Activated effector memory CD4-positive, alpha-beta T cell treated with Interleukin-2 at 50 U/mL for 16 hours (primary cell): Measurements from ENCODE around the gene AGPAT1.
A peak's percentile ranks its signal among the peaks of the same experiment; 100 is the strongest.
"Not testable (repeated sequence)": the region's sequence is repeated elsewhere in the genome, so short reads cannot be mapped to it uniquely, and the experiment has no call there.

Experiments used
- DNase-seq: peaks from one replicate; pipeline ENCODE4 v3.0.0-alpha.2; 2020

Gene AGPAT1

GRCh38 chr6:32198345-32198696, 22.4 kb upstream of the AGPAT1 start:
- no peak for DNase-seq

GRCh38 chr6:32196682-32197616, 21.1 kb upstream of the AGPAT1 start:
- DNase-seq, result no peak

- DNase-seq, result peak; percentile 35
These were observed 20.2 kb upstream of the AGPAT1 start for GRCh38 chr6:32195902-32196681.

GRCh38 chr6:32195652-32195901, 19.7 kb upstream of the AGPAT1 start:
- DNase-seq, result peak; percentile 100

- DNase-seq, result no peak
These were observed 19.2 kb upstream of the AGPAT1 start for GRCh38 chr6:32194825-32195651.

GRCh38 chr6:32194388-32194787, 18.5 kb upstream of the AGPAT1 start:
- DNase-seq, result no peak

- not testable (repeated sequence) for DNase-seq
These were observed 17.2 kb upstream of the AGPAT1 start for GRCh38 chr6:32193096-32193495.

- peak; percentile 63 for DNase-seq
These were observed 16.7 kb upstream of the AGPAT1 start, which contains the start of gene GPSM3 for GRCh38 chr6:32192608-32193039. Gene GPSM3, minus strand, starts transcription at chr6:32192643. Its CDS starts 130 bp downstream, at chr6:32192513.

- no peak for DNase-seq
These were observed 16.1 kb upstream of the AGPAT1 start for GRCh38 chr6:32191696-32192607.

- no peak for DNase-seq
These were observed 15.2 kb upstream of the AGPAT1 start for GRCh38 chr6:32190911-32191677.

GRCh38 chr6:32190054-32190851, 14.4 kb upstream of the AGPAT1 start, which contains the start of gene PBX2:
Gene PBX2, minus strand, starts transcription at chr6:32190202. Its CDS starts 287 bp downstream, at chr6:32189915.
- DNase-seq, result peak; percentile 77

- DNase-seq, result no peak
These were observed 13.8 kb upstream of the AGPAT1 start for GRCh38 chr6:32189742-32190053.

- DNase-seq, result no peak
These were observed 13.3 kb upstream of the AGPAT1 start for GRCh38 chr6:32189069-32189741.

GRCh38 chr6:32188381-32189068, 12.6 kb upstream of the AGPAT1 start:
- DNase-seq, result no peak

- DNase-seq, result not testable (repeated sequence)
These were observed 12.0 kb upstream of the AGPAT1 start for GRCh38 chr6:32187725-32188380.

- no peak for DNase-seq
These were observed 11.3 kb upstream of the AGPAT1 start for GRCh38 chr6:32187009-32187709.

- DNase-seq, result not testable (repeated sequence)
These were observed 10.4 kb upstream of the AGPAT1 start for GRCh38 chr6:32186151-32186840.
